Neural progenitor cell (in vitro differentiated cells): Measurements from ENCODE around the gene LAGE3. TPM values are rescaled to one million over a fixed set of nuclear protein-coding genes. Genes with fewer than 3 reads are reported as not detected.

Experiments used
- DNase-seq: peaks from one replicate; pipeline ENCODE4 v3.0.0-alpha.2; 2016; ENCODE audit warnings: low spot score
- H2AFZ ChIP-seq: fragments of 200-600 bp; sonication (generic); replicated peaks from 2 replicates; pipeline ENCODE4 v1.6.1; 2016; ENCODE audit warnings: antibody characterized with exemption
- H3F3A ChIP-seq: fragments of 200-600 bp; sonication (generic); 2 replicates; pipeline ENCODE4 v1.6.1; 2016; ENCODE audit warnings: antibody characterized with exemption, low read depth
- H3K27ac ChIP-seq: fragments of 200-600 bp; sonication (generic); 2 replicates; pipeline ENCODE4 v1.5.1; 2016; ENCODE audit warnings: mild to moderate bottlenecking
- H3K27me3 ChIP-seq: fragments of 200-600 bp; sonication (generic); 2 replicates; pipeline ENCODE4 v1.6.1; 2016; ENCODE audit warnings: mild to moderate bottlenecking, moderate library complexity
- H3K36me3 ChIP-seq: fragments of 200-600 bp; sonication (generic); 2 replicates; pipeline ENCODE4 v1.5.1; 2016
- H3K4me1 ChIP-seq: fragments of 200-600 bp; sonication (generic); 2 replicates; pipeline ENCODE4 v1.6.1; 2016; ENCODE audit warnings: mixed run types
- H3K4me2 ChIP-seq: fragments of 200-600 bp; sonication (generic); 2 replicates; pipeline ENCODE4 v1.6.1; 2016
- H3K4me3 ChIP-seq: fragments of 200-600 bp; sonication (generic); 2 replicates; pipeline ENCODE4 v1.5.1; 2016
- H3K79me2 ChIP-seq: fragments of 200-600 bp; sonication (generic); 2 replicates; pipeline ENCODE4 v1.6.1; 2016; ENCODE audit warnings: low read depth
- H3K9ac ChIP-seq: fragments of 200-600 bp; sonication (generic); 2 replicates; pipeline ENCODE4 v1.6.1; 2016
- H3K9me3 ChIP-seq: fragments of 200-600 bp; sonication (generic); 2 replicates; pipeline ENCODE4 v1.5.1; 2016; ENCODE audit warnings: low read depth
- H4K20me1 ChIP-seq: fragments of 200-600 bp; sonication (generic); 2 replicates; pipeline ENCODE4 v1.6.1; 2016; ENCODE audit warnings: low read depth
- H3K27ac Mint-ChIP-seq: 3 replicates; pipeline ENCODE4 v1.8.0; 2021; ENCODE audit warnings: mixed read lengths
- H3K27me3 Mint-ChIP-seq: 2 replicates; pipeline ENCODE4 v1.8.0; 2022; ENCODE audit warnings: low read depth, mild to moderate bottlenecking, inconsistent platforms, moderate library complexity, mixed read lengths; ENCODE audit not compliant: insufficient read depth
- H3K36me3 Mint-ChIP-seq: 3 replicates; pipeline ENCODE4 v1.8.0; 2021; ENCODE audit warnings: mixed read lengths
- H3K4me1 Mint-ChIP-seq: 3 replicates; pipeline ENCODE4 v1.8.0; 2021; ENCODE audit warnings: mixed read lengths
- H3K4me3 Mint-ChIP-seq: 3 replicates; pipeline ENCODE4 v1.8.0; 2021; ENCODE audit warnings: mild to moderate bottlenecking, moderate library complexity, mixed read lengths
- H3K9me3 Mint-ChIP-seq: 3 replicates; pipeline ENCODE4 v1.8.0; 2020; ENCODE audit warnings: mixed read lengths
- EZH2 ChIP-seq: fragments of 200-600 bp; sonication (generic); IDR thresholded peaks from 2 replicates; pipeline ENCODE4 v1.6.1; 2017; ENCODE audit warnings: antibody characterized with exemption, mild to moderate bottlenecking, moderate library complexity
- EZH2phosphoT487 ChIP-seq: fragments of 200-600 bp; sonication (generic); IDR thresholded peaks from 2 replicates; pipeline ENCODE4 v1.6.1; 2017; ENCODE audit warnings: antibody characterized with exemption
- total RNA-seq: library from RNA; depleted of rRNA; stranded (reverse); fragments of >200 nt; gene quantifications from 2 replicates; pipeline ENCODE4 v1.2.3, GENCODE V29; 2015; ENCODE audit warnings: low replicate concordance
- TF ChIP-seq, protein P1 (sequence below): fragments of 200-600 bp; sonication (generic); IDR thresholded peaks from 2 replicates; pipeline ENCODE4 v1.5.1; 2017; ENCODE audit warnings: antibody characterized with exemption, mild to moderate bottlenecking

Gene LAGE3
- total RNA-seq, 1 donor from 2014 or later, result 7.6 TPM

DNA sequence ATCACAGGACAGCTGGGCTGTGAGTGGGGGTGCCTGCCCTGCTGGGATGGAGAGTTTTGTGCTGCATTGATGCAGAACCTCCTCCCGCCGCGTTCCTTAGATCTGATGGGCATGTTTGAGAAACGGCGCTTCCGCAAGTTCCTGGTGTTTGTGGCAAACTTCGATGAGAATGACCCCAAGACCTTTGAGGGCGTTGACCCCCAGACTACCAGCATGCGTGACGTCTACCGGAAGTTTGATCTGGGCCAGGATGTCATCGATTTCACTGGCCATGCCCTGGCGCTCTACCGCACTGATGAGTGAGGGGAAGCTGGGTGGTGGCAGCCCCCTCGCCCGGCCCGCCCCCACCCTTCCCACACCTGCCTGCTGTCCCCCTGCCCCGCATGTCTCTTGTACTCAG is 39.2 kb downstream of the LAGE3 start:
- no peak overlapping the region for H3K4me3 ChIP-seq
- DNase-seq, result no peak
- peaks cover 41% of the 10 kb centered on the region for H3K79me2 ChIP-seq
- Mint-ChIP-seq H3K4me1 (peaks cover 16% of the 10 kb centered on the region), H3K4me3 (no peak overlapping the region), H3K9me3 (peaks cover 26% of the 10 kb centered on the region), H3K27ac (no peak overlapping the region), H3K27me3 (peaks cover 16% of the 10 kb centered on the region), H3K36me3 (peaks cover 6% of the 10 kb centered on the region)
- no peak for TF ChIP-seq EZH2
- no peak for TF ChIP-seq EZH2phosphoT487
- TF ChIP-seq, protein P1, sequence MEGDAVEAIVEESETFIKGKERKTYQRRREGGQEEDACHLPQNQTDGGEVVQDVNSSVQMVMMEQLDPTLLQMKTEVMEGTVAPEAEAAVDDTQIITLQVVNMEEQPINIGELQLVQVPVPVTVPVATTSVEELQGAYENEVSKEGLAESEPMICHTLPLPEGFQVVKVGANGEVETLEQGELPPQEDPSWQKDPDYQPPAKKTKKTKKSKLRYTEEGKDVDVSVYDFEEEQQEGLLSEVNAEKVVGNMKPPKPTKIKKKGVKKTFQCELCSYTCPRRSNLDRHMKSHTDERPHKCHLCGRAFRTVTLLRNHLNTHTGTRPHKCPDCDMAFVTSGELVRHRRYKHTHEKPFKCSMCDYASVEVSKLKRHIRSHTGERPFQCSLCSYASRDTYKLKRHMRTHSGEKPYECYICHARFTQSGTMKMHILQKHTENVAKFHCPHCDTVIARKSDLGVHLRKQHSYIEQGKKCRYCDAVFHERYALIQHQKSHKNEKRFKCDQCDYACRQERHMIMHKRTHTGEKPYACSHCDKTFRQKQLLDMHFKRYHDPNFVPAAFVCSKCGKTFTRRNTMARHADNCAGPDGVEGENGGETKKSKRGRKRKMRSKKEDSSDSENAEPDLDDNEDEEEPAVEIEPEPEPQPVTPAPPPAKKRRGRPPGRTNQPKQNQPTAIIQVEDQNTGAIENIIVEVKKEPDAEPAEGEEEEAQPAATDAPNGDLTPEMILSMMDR, result no peak
- no peak overlapping the region for H3K4me2 ChIP-seq
- no peaks in the 10 kb centered on the region for H3K4me1 ChIP-seq
- no peaks in the 10 kb centered on the region for H3K9me3 ChIP-seq
- H4K20me1 ChIP-seq, result peaks cover 46% of the 10 kb centered on the region
- H3F3A ChIP-seq, result peaks cover 19% of the 10 kb centered on the region
- no peak overlapping the region for H2AFZ ChIP-seq
- no peaks in the 10 kb centered on the region for H3K27me3 ChIP-seq
- no peak overlapping the region for H3K9ac ChIP-seq
- H3K36me3 ChIP-seq, result no peaks in the 10 kb centered on the region
- no peak overlapping the region for H3K27ac ChIP-seq

DNA sequence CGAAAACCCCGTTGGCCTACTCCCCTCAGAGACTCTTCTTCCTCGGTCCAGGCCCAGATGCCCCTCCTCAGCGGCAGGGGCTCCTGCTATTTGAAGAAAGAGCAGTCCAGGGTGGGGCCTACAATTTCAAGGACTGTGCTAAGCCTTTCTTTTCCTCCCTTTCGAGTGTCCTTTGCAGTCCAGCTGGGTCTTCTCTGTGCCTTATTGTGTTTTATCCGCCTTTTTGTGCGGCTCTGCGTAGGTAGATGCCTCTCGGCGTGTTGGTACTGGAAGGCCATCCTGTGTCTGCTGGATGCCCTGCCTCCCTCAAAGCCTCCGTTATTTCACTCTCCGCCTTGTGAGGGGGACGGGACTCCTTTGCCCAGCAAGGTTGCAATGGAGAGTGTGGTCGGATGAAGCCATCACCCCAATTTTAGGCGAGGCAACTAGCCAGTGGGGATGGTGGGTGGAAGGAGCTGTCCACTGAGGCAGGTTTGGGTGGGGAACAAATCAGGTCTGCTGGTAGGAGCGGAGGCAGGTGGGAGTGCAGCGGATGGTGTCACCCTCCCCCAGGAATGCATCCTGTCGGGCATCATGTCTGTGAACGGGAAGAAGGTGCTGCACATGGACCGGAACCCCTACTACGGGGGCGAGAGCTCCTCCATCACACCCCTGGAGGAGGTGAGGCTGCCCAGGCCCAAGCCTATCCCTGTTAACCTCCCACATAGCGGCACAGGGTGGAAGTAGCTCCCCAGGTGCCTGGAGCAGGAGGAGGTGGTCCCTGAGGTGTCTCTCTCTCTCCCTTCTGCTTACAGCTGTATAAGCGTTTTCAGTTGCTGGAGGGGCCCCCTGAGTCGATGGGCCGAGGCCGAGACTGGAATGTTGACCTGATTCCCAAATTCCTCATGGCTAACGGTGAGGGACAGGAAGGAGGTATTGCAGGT is 40.8 kb downstream of the LAGE3 start:
- H4K20me1 ChIP-seq, result peaks cover 39% of the 10 kb centered on the region
- H3F3A ChIP-seq, result peaks cover 15% of the 10 kb centered on the region
- no peaks in the 10 kb centered on the region for H3K27me3 ChIP-seq
- H2AFZ ChIP-seq, result no peak overlapping the region
- Mint-ChIP-seq H3K4me3 (peak overlapping the region; percentile 92), H3K27ac (peak overlapping the region; percentile 99), H3K9me3 (peaks cover 27% of the 10 kb centered on the region), H3K36me3 (peaks cover 6% of the 10 kb centered on the region), H3K27me3 (peaks cover 16% of the 10 kb centered on the region), H3K4me1 (peaks cover 12% of the 10 kb centered on the region)
- no peaks in the 10 kb centered on the region for H3K4me1 ChIP-seq
- TF ChIP-seq, protein P1, result no peak
- TF ChIP-seq EZH2 (no peak), EZH2phosphoT487 (no peak)
- H3K4me2 ChIP-seq, result peak overlapping the region; percentile 86
- no peak overlapping the region for H3K9ac ChIP-seq
- H3K4me3 ChIP-seq, result peak overlapping the region; percentile 71
- no peak overlapping the region for H3K27ac ChIP-seq
- no peaks in the 10 kb centered on the region for H3K36me3 ChIP-seq
- H3K79me2 ChIP-seq, result peaks cover 36% of the 10 kb centered on the region
- no peaks in the 10 kb centered on the region for H3K9me3 ChIP-seq
- no peak for DNase-seq

- Mint-ChIP-seq H3K4me3 (peak within 1 kb of the TSS; percentile 92), H3K4me1 (peaks cover 10% of the 10 kb centered on the region), H3K27ac (peak within 1 kb of the TSS; percentile 99), H3K27me3 (peaks cover 16% of the 10 kb centered on the region), H3K9me3 (peaks cover 29% of the 10 kb centered on the region), H3K36me3 (peaks cover 6% of the 10 kb centered on the region)
- Histone ChIP-seq H3K36me3 (no peaks in the 10 kb centered on the region), H4K20me1 (peaks cover 33% of the 10 kb centered on the region), H3K4me1 (no peaks in the 10 kb centered on the region), H3K9ac (peak within 1 kb of the TSS; percentile 75), H3F3A (peaks cover 8% of the 10 kb centered on the region), H3K4me2 (peak within 1 kb of the TSS; percentile 86), H3K27me3 (no peaks in the 10 kb centered on the region), H3K9me3 (no peaks in the 10 kb centered on the region), H2AFZ (no peak within 1 kb of the TSS), H3K4me3 (peak within 1 kb of the TSS; percentile 71), H3K27ac (peak within 1 kb of the TSS; percentile 98), H3K79me2 (peaks cover 36% of the 10 kb centered on the region)
- no peak for TF ChIP-seq EZH2
- TF ChIP-seq, protein P1, result no peak
- TF ChIP-seq EZH2phosphoT487, result no peak
- DNase-seq, result peak; percentile 69
Observed at GRCh38 chrX:154436983-154437752, 41.9 kb downstream of the LAGE3 start, which contains the start of gene GDI1. Gene GDI1 (plus strand): TSS chrX:154437154. CDS start chrX:154437255, 101 bp downstream.
